Cerebellar cortex (tissue), 1 donor: Measurements from ENCODE around the gene EXOC4.
A peak's percentile ranks its signal among the peaks of the same experiment; 100 is the strongest.

Experiments
- DNase-seq: peaks from one replicate; pipeline ENCODE4 v3.0.0-alpha.2; 2015; ENCODE audit warnings: low spot score

The EXOC4 gene

DNA sequence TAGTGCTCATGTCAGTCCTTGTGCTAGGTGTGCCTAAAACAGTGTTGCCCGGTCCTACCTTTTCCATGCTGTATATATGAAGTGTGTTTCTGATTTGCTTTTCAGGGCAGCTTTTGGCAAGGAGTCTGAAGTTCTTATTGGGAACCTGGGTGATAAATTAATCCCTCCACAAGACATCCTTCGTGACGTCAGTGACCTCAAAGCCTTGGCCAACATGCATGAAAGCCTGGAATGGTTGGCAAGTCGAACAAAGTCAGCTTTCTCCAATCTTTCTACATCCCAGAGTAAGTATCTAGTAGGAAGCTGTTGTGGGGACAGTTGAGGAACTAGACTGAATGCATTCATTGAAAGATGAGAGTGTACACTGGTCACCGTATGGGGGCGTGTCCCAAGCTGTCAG is 684.9 kb downstream of the EXOC4 start:
- DNase-seq, result no peak

DNA sequence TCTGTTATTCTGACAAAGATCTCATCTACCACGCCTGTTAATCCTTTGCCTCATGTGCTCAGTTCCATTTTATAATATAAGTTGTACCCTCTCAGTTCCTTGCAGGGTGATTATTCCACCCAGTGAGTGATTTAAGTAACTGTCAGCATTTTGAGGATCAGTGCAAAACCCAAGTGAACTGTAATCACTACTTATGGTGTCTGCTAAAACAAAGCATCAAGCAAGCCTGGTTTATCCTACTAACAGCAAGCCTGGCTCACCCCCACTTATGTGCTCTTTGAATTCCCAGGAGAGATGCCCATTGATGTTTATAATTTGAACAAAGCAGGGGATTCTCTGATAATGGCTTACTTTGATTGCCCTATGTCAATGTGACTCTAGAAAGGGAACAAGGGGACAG is 687.5 kb downstream of the EXOC4 start:
- DNase-seq, result no peak

DNA sequence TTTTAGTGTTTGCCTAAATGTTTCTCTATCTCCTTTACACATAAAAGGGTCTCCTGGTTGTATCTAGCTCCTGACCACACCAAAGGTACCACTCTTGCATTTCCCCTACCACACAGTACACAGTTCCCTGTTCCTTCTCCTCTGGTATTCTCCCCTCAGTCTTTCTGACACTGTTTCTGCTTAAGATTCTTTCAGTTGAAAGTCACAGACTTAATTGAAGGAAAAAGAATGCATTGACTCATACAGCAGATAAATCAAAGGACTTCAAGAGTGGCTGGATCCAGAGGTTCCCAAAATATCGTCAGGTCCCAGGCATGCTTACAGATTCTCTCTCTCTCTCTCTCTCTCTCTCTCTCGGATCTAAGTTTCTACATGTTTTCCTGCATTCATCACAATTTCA is 688.6 kb downstream of the EXOC4 start:
- no peak for DNase-seq

DNA sequence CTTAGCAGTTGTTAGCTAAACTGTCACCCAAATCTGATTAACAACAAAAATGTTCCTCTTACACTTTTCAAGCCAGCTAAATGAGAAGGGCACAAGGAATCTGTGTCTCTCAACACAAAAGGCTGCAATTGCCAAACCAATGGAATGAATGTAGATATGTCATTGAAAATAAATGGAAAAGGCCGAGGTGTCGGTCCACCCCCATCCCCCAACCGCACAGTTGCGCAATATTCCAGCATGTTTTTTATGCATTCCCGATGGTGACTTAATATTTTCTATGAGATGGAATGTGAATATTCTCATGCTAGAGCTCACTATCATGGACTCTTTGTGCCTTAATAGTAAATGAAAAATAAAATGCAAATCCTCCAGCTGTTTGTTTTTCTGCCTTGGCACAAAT is 692.6 kb downstream of the EXOC4 start:
- DNase-seq, result no peak

DNA sequence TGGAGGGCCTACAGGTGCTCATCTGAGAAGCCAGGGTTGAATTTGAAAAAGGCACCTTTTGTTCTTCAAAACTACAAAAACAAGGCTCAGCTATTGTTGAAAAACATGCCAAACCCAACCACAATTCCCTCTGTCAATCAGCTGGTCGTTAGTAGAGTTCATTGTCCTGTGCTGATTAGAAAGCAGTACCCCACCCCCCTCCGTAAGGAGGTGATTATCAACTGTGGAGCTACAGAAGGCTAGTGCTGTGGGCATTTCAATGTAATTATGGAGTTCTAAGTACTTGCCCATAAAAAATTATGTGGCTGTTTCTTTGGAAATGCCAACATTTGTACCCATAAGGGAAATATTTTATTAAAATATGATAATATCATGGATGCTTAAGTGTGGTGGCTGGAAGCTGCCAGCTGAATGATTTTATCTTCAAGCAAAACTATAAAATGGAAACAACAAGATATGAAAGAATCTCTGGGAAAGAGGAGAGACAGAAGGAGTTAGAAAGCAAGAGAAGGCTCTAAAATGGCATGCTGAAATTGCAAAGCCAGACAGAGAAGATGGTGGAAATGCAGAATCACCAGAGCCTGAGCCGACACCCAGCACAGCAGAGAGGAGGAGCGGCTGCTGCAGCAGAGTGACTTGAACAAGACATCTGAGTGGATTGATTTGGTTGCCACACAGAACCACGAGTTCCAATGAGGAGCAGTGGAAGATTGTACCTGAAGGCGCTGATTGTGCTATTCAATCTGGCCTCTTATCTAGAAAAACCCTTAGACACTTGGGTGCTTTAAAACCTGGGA is 694.8 kb downstream of the EXOC4 start:
- DNase-seq, result no peak

DNA sequence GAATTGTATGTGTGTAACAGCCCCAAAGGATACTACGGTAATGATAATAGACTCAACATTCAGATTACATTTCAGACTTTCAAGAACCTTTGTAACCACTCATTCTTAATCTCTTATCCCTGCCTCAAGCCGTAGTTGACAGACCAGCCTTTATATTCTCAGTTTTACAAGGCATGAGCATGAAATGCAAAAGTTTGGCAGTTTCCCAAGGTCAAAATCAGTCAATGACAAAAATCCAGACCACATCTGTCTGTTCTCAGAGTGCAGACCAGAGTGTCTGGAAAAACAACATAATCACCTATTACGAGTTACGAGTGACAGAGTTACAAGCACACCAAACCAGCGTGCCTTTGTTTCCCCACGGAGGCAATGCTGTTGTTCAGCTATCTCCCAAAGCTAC is 695.7 kb downstream of the EXOC4 start:
- no peak for DNase-seq

DNA sequence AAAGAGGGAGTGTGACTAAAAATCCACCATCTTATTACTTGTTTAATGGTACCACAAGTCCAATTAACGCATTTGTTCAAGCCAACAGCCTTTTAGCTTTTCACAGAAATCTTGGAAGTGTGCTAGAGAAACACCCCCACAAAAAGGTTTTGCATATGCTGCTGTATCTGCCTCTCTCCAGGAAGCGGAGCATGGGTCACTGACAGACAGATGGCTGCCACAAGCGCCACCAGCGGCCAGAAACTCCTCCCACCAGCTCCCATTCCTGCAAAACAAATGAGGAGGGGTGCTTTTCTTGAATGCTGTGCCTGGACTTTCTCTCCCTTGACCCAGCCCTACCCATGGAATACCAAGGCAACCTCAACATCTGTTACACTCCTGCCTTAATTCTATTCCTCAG is 698.0 kb downstream of the EXOC4 start:
- DNase-seq, result peak; percentile 66

DNA sequence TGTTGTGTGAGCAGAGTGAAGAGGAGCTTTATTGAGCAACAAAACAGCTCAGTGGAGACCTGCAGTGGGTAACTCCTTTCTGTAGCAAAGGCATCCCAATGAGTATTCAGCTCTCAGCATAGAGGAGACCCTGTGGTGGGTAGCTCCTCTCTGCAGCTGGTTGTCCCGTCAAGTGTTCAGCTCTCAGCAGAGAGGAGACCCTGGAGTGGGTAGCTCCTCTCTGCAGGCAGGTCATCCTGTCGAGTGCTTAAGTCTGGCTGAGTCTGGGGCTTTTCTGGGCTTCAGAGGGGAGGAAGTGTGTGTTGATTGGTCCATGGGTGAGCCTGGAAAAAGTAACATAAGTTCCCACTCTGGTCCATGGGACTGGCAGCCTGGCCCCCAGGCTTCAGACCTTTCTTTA is 702.3 kb downstream of the EXOC4 start:
- no peak for DNase-seq

DNA sequence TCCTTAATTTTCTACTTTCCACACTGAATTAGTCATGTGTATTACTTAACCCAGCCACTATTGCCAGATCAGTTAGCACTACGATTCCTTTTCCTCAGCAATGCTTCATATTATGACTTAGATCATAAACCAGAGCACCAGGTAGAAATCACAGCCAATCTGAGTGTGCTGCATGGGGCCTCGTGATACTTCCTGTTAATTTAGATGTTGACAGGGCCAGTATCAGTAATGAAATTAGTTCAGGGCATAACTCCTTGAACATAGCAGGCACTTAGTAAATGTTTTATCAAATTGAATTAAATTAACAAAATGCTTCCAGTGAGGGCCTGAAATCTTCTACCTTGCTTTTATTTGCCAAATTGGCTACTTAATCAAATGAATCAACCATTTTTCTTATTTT is 705.0 kb downstream of the EXOC4 start:
- no peak for DNase-seq

DNA sequence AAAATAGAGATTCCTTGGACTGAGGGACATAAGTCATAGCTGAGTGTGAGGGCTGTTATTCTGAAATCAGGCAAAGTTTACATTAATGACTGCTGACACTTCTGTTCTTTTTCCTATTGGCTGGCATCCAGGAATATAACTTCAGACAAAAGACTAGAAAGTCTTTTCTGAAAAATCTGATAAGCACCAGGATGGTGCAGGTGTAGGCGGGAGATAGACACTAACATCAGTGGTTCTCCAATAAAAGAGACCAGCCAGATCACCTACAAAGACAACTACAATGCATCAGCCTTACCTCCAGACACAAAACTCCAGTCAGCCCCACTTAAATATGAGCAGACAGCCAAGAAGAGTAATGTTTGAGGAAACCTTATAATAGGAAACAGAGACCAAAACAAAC is 705.9 kb downstream of the EXOC4 start:
- no peak for DNase-seq

DNA sequence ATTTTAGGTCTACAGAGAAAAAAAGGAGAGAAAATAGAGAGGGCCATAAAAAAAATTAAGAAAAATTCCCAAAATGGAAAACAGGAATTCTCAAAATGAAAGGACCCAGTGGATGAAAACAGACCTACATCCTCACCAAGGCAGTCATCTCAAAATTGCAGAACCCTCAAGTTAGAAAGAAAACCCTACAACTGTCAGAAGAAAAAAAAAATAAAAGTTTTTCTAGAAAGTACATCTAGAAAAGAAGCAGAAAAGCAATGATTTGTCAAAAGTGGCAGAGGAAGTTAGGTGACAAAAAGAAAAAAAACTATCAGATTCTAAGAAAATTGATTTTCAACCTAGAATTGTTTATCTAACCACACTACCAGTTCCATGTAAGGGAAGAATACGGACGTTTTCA is 706.6 kb downstream of the EXOC4 start:
- DNase-seq, result no peak

DNA sequence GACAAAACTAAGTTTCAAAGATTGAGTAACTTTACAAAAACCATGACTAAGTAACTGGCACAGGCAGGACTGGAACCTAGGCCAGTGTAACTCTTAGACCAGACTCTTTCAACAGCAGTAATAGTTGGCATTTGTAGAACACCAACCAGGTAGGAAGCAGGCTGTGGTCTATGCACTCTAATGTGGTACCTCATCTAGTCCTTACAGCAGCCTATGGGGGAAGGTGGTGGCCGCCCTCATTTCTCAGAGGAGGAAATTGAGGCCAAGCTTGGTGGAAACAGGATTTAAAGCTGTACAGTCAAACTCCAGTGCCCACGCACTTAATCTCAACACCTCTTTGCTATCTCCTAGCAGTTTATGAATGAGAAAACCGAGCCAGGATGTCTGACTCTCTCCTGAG is 708.8 kb downstream of the EXOC4 start:
- DNase-seq, result no peak

DNA sequence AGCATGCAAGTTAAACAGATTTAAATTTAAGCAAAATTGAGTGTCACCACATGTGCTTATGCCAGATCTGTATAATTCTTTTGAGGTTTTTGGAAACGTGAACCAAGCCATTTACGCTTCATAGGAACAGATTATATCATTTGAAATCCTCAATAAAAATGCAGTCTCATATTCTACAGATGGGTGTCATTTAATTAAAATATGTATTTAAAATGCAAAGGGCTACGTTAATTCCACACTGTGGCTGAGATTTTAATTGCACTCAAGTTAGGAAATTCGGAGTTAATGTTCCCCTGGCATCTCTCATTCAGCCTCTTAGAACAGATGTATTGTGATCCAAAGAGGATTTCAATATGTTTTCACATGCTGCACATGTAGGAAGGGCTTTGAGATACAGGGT is 709.8 kb downstream of the EXOC4 start:
- DNase-seq, result no peak

DNA sequence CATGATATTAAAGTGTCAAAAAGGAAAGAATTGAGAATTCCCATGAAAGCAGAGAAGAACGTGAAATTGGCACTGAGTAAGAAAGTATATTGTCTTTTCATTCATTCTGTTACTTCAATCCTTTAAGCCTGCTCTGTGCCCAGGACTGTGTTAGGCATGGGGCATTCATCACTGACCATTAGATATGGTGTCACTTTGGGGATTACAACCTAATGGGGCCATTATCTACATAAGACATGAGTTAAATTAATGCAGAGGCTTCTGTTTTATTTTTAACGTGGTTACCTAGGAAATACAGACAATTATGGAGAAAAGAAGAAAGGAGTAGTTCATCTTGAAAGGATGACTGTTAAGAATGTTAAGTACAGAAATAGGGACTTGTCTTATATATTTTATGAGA is 710.8 kb downstream of the EXOC4 start:
- DNase-seq, result no peak

DNA sequence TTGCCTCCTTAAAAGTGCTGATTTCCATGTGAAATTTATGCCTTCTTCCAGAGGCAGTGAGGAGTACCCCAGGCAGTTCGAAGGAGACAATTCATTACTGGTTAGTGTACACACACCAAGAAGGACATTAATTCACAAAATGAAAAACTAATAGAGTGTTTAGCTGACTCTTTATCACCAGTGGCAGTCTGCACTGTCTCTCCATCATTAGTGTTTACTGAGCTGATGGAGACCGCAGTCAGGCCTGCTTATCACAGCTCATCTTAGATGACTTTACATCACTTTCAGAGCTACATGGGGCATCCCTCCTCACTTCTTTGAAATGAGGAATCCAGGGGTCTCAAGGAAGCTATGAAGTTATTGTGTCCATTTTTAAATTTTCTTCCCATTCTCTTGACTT is 718.7 kb downstream of the EXOC4 start:
- no peak for DNase-seq

DNA sequence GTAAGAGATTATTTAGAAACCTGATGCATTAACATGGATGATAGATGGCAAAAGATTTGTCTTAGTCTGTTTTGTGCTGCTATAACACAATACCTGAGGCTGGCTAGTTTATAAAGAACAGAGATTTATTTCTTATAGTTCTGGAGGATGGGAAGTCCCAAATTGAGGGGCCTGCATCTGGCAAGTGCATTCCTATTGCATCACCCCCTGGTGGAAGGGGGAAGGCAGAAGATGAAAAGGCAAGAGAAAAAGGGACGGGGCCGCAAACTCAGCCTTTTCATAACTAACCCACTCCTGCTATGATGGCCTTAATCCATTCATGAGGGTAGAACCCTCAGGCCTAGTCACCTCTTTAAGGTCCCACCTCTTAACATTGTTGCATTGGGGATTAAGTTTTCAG is 720.8 kb downstream of the EXOC4 start:
- no peak for DNase-seq

DNA sequence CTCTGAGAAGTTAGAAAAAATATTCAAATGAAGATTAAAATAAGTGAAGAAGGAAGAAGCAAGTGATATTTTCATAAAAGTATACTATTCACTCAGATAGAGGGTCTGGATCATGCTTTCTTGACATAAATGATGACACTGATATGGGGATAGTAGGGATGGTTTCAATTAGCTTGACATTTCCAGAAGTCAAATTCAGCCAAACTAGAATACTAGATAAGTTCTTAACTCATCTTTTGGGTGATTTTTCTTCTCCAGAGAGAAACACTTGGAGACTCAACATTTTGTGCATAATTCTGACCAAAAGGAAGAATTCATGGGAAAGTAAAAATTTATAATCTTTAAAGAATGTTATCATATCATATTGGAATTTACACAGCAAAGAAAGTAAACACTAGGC is 722.3 kb downstream of the EXOC4 start:
- DNase-seq, result no peak

DNA sequence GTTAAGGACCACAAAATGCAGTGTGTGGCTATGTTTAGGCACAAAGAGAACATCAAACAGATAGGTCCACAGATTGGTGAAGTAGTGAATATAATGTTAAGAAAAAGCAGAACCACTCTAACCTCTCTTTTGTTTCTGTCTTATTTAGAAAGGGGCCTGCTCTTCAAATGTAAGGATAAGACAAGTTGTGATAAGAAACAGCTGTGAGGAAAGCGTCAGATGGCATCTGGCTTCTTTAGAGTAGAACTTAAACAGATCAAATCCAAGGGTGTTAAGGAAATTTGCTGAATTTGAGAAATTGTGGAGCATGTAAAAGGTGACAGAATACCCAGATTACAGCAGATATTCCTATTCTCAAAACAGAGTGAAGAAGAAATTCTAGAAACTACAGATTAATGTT is 723.3 kb downstream of the EXOC4 start:
- DNase-seq, result no peak

DNA sequence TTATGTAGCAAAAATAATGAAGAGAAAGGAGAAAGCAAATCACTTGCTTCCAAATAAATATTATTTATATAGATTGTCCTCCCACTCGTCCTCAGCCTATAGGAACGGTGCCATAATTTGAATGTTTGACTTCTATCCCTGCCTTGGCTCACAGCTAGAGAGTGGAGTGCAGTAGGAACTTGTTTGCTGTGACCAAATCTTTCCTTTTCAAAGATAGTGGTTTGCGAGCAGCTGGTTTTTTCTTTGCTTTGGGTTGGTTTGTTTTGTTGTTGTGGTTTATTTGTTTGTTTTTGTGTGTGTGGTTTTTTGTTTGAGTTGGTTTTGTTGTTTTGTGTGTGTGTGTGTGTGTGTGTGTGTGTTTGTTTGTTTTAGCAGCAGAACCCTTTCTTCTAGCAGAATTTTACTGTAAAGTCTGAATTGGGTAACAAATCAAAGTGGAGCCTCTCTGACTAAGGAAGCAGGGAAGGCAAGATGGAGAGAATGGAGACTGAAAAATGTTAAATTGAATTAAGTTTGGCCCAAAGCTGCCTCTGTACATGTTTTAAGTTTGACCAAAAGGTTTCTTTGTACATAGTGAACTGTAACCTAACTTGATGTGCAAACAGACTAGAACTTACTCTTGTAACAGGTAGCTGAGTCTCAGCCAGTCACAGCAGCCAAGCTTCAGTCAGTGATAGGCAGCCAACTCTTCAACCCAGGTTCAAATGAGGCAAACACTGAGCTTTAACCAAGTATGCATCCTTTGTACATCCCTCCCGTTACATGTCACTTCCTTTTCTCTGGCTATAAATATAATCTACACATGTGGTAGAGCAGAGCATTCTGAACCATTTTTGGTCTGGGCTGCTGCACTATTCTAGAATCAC is 724.8 kb downstream of the EXOC4 start:
- no peak for DNase-seq

DNA sequence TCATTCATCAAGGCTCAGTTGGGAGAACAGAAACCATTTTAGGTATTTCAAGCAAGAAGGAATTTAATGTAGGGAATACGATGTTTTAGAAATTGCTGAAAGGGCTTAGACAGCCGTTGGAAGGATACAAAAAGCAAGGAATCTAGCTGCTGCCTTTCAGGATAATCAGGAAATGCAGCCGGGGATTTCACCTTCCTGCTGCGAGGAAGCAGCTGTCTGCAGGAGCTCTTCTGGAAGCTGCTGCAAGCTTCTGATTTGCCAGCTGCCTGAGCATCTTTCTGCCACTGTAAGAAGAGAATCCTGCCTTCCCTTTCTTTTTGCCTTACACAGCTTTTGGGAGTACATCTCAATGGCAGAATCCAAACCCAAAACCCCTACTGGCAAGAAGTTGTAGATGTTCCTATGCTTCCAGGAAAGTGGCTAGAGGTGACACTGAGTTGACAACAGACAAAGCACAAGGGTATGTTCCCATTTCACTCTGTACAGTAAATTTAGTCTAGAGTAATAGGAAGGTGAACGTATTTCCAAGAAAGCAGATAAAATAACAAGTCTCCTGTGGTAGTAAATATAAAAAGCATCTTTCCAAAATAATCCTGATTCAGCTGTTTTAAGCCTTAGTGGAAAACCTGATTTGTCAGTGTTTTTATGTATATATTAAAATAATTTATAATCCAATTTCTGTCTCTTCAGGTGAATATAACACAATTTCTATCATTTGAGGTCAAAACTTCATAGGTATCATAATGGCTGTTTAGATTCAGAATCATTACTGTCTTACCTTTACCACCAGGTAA is 725.8 kb downstream of the EXOC4 start:
- no peak for DNase-seq

DNA sequence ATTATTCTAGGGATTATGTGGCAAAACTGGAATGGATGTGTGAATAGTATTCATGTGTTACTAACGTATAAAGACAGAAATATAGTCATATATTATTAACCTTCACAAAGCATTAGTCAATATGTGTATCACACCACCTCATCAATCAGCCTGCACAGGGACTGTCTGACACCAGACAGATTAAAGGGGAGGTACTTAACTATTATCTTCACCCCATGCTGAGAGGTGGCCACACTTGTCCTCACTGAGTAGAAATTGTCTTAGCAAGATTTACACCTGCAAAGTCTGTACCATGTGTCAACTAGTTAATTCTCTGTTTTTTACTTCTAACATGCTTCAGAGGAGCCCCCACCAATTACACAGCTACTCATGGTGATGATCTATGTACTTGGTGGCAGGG is 727.9 kb downstream of the EXOC4 start:
- no peak for DNase-seq

DNA sequence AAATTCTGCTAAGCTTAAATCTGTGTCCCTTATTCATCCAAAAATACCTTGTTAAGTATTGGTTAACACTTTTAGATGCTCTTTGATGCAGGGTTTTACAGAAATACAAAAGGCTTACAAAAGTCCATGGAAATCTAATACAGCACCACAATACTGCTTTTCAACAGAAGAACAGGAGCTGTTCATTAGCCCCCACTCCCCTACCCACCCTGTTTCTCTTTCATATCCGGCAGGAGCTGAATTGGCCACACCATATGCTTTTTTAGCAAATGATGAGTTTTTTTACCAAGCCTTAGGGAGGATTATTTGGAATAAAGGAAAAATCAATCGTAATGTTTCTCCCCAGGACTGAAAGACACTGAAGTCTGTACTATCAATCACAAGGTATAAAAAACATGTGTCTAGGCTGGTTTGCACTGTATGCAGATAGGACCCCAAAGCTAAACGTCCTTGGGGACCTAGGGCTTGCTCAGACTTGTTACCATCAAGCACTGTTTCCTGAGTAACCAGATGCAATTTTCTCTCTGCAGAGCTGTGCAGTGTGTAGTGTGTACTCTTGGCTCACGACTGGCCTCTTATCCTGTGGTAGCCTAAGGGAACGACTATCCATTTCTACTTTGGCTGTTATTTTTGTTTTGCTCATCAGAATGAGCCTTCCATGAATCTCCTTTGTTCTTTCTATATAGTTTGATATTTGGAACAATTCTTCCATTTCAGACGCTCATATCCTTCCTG is 731.0 kb downstream of the EXOC4 start:
- DNase-seq, result no peak
